H1 (cell line): ENCODE data around the gene SRF.
A peak's percentile ranks its signal among the peaks of the same experiment; 100 is the strongest.

ENCODE experiments used
- CTCF ChIP-seq, 3 experiments: IDR thresholded peaks; 1 replicate in 2 of 3; 2 replicates in 1 of 3; pipeline versions ENCODE4 v1.5.1 to v1.6.1; 2011; ENCODE audit warnings: low read length in 3 of 3, mild to moderate bottlenecking in 3 of 3, inconsistent platforms in 2 of 3, low read depth in 1 of 3, moderate library complexity in 1 of 3; ENCODE audit not compliant: insufficient read depth in 1 of 3; ENCODE audit errors: control extremely low read depth in 1 of 3
- EGR1 ChIP-seq: IDR thresholded peaks from 2 replicates; pipeline ENCODE4 v1.6.1; 2011; ENCODE audit warnings: low read depth, low read length, borderline replicate concordance
- EP300 ChIP-seq, 2 experiments: IDR thresholded peaks; 1 replicate in 1 of 2; 2 replicates in 1 of 2; pipeline ENCODE4 v1.6.1; 2011 to 2012; ENCODE audit warnings: low read depth in 2 of 2, low read length in 2 of 2, mild to moderate bottlenecking in 2 of 2, borderline replicate concordance in 1 of 2, inconsistent platforms in 1 of 2, moderate library complexity in 1 of 2
- FOSL1 ChIP-seq: IDR thresholded peaks from 2 replicates; pipeline ENCODE4 v1.6.1; 2011; ENCODE audit warnings: mild to moderate bottlenecking, low read depth, low read length, moderate library complexity; ENCODE audit not compliant: insufficient read depth
- JUN ChIP-seq: IDR thresholded peaks from 2 replicates; pipeline ENCODE4 v1.6.1; 2011; ENCODE audit warnings: low read depth, mild to moderate bottlenecking, improper control_type of control experiment, low read length
- MAFK ChIP-seq: IDR thresholded peaks from 2 replicates; pipeline ENCODE4 v1.6.1; 2012; ENCODE audit warnings: low read depth, mild to moderate bottlenecking, improper control_type of control experiment, low read length
- NANOG ChIP-seq: IDR thresholded peaks from 2 replicates; pipeline ENCODE4 v1.6.1; 2011; ENCODE audit warnings: low read length, low read depth, mild to moderate bottlenecking, inconsistent platforms; ENCODE audit not compliant: insufficient read depth, poor library complexity, severe bottlenecking
- PHF8 ChIP-seq: fragments of 200-600 bp; sonication (generic); conservative IDR thresholded peaks from 2 replicates; pipeline ENCODE4 v1.7.1; 2012; ENCODE audit warnings: low read depth, mild to moderate bottlenecking, inconsistent platforms, low read length, moderate library complexity
- POU5F1 ChIP-seq: IDR thresholded peaks from 2 replicates; pipeline ENCODE4 v1.6.1; 2011; ENCODE audit warnings: low read depth, mild to moderate bottlenecking, low read length, moderate library complexity
- RAD21 ChIP-seq, 2 experiments: IDR thresholded peaks in 1 of 2; conservative IDR thresholded peaks in 1 of 2; 2 replicates each; pipeline ENCODE4 v1.6.1; 2011; ENCODE audit warnings: low read depth in 2 of 2, low read length in 2 of 2, improper control_type of control experiment in 1 of 2, inconsistent platforms in 1 of 2, mild to moderate bottlenecking in 1 of 2, moderate library complexity in 1 of 2
- RFX5 ChIP-seq: IDR thresholded peaks from 2 replicates; pipeline ENCODE4 v1.6.1; 2011; ENCODE audit warnings: low read depth, low read length, improper control_type of control experiment, borderline replicate concordance
- TAF1 ChIP-seq: IDR thresholded peaks from 2 replicates; pipeline ENCODE4 v1.6.1; 2011; ENCODE audit warnings: mild to moderate bottlenecking, low read depth, low read length
- TBP ChIP-seq: IDR thresholded peaks from 2 replicates; pipeline ENCODE4 v1.6.1; 2011; ENCODE audit warnings: low read depth, low read length, improper control_type of control experiment
- YY1 ChIP-seq: IDR thresholded peaks from 2 replicates; pipeline ENCODE4 v1.6.1; 2011; ENCODE audit warnings: low read depth, mild to moderate bottlenecking, low read length

- TF ChIP-seq CTCF (IDR thresholded peaks at IDR 0.05; ENCODE audit: control extremely low read depth in 1 of 3, insufficient read depth in 1 of 3, low read depth in 1 of 3, low read length in 3 of 3) (peak in 2 of 3 experiments; percentile 81 to 83; a peak in 3 of 4 replicates), PHF8 (peak; percentile 82), FOSL1 (no peak), TAF1 (peak; percentile 81), RAD21 (IDR thresholded peaks at IDR 0.05 in 1 of 2, conservative IDR thresholded peaks at IDR 0.05 in 1 of 2; ENCODE audit: low read depth in 2 of 2, low read length in 2 of 2) (peak; percentile 41 to 64), POU5F1 (no peak), YY1 (peak; percentile 93), JUN (no peak), NANOG (no peak), EP300 (IDR thresholded peaks at IDR 0.05; ENCODE audit: borderline replicate concordance in 1 of 2, low read depth in 2 of 2, low read length in 2 of 2) (peak in 1 of 2 experiments; percentile 31; a peak in 1 of 3 replicates), TBP (peak; percentile 78; the same call in 1 of the 2 replicates), RFX5 (no peak), MAFK (peak; percentile 15; the same call in 1 of the 2 replicates), EGR1 (no peak)
Measured at GRCh38 chr6:43228951-43229802, 58.1 kb downstream of the SRF start, which contains the start of gene DNPH1.
